GM18498 (cell line): ENCODE data around the gene GNPDA1.

Experiments
- ATAC-seq: cut with Tn5 transposase; IDR thresholded peaks from one replicate; pipeline ENCODE4 v1.9.1; 2021; ENCODE audit warnings: mild to moderate bottlenecking, moderate library complexity; ENCODE audit not compliant: unreplicated experiment

Gene GNPDA1

GRCh38 chr5:142024771-142025304 lies 12.0 kb upstream of the GNPDA1 start:
- ATAC-seq: peak; percentile 100

GRCh38 chr5:142023836-142024235 lies 11.0 kb upstream of the GNPDA1 start:
- ATAC-seq: no peak

GRCh38 chr5:142020122-142020659 lies 7.4 kb upstream of the GNPDA1 start:
- no peak for ATAC-seq

GRCh38 chr5:142017832-142018427 lies 5.1 kb upstream of the GNPDA1 start:
- peak; percentile 45 for ATAC-seq

GRCh38 chr5:142016556-142016955 lies 3.7 kb upstream of the GNPDA1 start:
- peak; percentile 26 for ATAC-seq

GRCh38 chr5:142015781-142016533 lies 3.1 kb upstream of the GNPDA1 start:
- peak; percentile 24 for ATAC-seq

GRCh38 chr5:142014911-142015584 lies 2.2 kb upstream of the GNPDA1 start:
- ATAC-seq: no peak

- ATAC-seq: no peak
These were observed 1.1 kb upstream of the GNPDA1 start for GRCh38 chr5:142013734-142014521.

GRCh38 chr5:142012186-142012785 lies 541 bp downstream of the GNPDA1 start:
- ATAC-seq: peak; percentile 3

- no peak for ATAC-seq
These were observed 1.1 kb downstream of the GNPDA1 start for GRCh38 chr5:142011572-142012185.

- no peak for ATAC-seq
These were observed 2.9 kb downstream of the GNPDA1 start for GRCh38 chr5:142009886-142010285.

GRCh38 chr5:142008813-142009212 lies 4.0 kb downstream of the GNPDA1 start:
- ATAC-seq: no peak

GRCh38 chr5:142007237-142007544 lies 5.6 kb downstream of the GNPDA1 start:
- ATAC-seq: no peak

- no peak for ATAC-seq
These were observed 6.2 kb downstream of the GNPDA1 start for GRCh38 chr5:142006363-142007236.

- ATAC-seq: no peak
These were observed 9.5 kb downstream of the GNPDA1 start for GRCh38 chr5:142003266-142003800.

- ATAC-seq: no peak
These were observed 11.9 kb downstream of the GNPDA1 start for GRCh38 chr5:142000704-142001484.

- ATAC-seq: no peak
These were observed 12.7 kb downstream of the GNPDA1 start for GRCh38 chr5:142000173-142000572.

GRCh38 chr5:141997358-141997960 lies 15.4 kb downstream of the GNPDA1 start:
- no peak for ATAC-seq
